HepG2 (cell line): Measurements from ENCODE around the gene CDC42EP1.

Experiments used
- AKAP8 ChIP-seq: sonication (generic); formaldehyde crosslinking; IDR thresholded peaks from 2 replicates; pipeline ENCODE4 v1.5.1; 2020; ENCODE audit warnings: mild to moderate bottlenecking, missing genetic modification reagents
- CBX2 ChIP-seq, 2 experiments: fragments of 200-600 bp in 1 of 2; sonication (generic); formaldehyde crosslinking in 1 of 2; IDR thresholded peaks; 2 replicates each; pipeline versions ENCODE4 v1.7.0 to v1.8.1; 2018 to 2022; ENCODE audit warnings: low read depth in 2 of 2, low read length in 1 of 2, mild to moderate bottlenecking in 1 of 2, missing genetic modification reagents in 1 of 2
- CREB1 ChIP-seq, 2 experiments: fragments of 450-650 bp in 1 of 2; IDR thresholded peaks; 2 replicates each; pipeline ENCODE4 v1.6.1; 2016 to 2017; ENCODE audit warnings: control low read depth in 1 of 2, mild to moderate bottlenecking in 1 of 2, missing compliant biosample characterization in 1 of 2, missing genetic modification characterization in 1 of 2
- EZH2 ChIP-seq: conservative IDR thresholded peaks from 2 replicates; pipeline ENCODE4 v1.6.1; 2012; ENCODE audit warnings: mild to moderate bottlenecking, low read depth, low read length, moderate library complexity
- MEIS2 ChIP-seq: sonication (generic); formaldehyde crosslinking; IDR thresholded peaks from 2 replicates; pipeline ENCODE4 v1.9.0; 2021; ENCODE audit warnings: mild to moderate bottlenecking, missing genetic modification reagents
- RAD21 ChIP-seq: fragments of 450-650 bp; formaldehyde crosslinking; IDR thresholded peaks from 2 replicates; pipeline ENCODE4 v1.5.0; 2020; ENCODE audit warnings: mild to moderate bottlenecking
- SMARCE1 ChIP-seq: fragments of 450-650 bp; IDR thresholded peaks from 2 replicates; pipeline ENCODE4 v1.6.1; 2017; ENCODE audit warnings: borderline replicate concordance
- ZNF589 ChIP-seq: sonication (generic); formaldehyde crosslinking; conservative IDR thresholded peaks from 2 replicates; pipeline ENCODE4 v1.8.0; 2022; ENCODE audit warnings: mild to moderate bottlenecking, moderate library complexity, missing genetic modification reagents
- TF ChIP-seq, protein P1 (sequence below), 2 experiments: IDR thresholded peaks; 2 replicates each; pipeline ENCODE4 v1.6.1; 2011 to 2012; ENCODE audit warnings: low read length in 2 of 2, borderline replicate concordance in 1 of 2, low read depth in 1 of 2, mild to moderate bottlenecking in 1 of 2, moderate library complexity in 1 of 2
- TF ChIP-seq, protein P2 (sequence below): sonication (generic); formaldehyde crosslinking; IDR thresholded peaks from 2 replicates; pipeline ENCODE4 v1.9.0; 2021; ENCODE audit warnings: missing genetic modification reagents, mild to moderate bottlenecking, borderline replicate concordance

DNA sequence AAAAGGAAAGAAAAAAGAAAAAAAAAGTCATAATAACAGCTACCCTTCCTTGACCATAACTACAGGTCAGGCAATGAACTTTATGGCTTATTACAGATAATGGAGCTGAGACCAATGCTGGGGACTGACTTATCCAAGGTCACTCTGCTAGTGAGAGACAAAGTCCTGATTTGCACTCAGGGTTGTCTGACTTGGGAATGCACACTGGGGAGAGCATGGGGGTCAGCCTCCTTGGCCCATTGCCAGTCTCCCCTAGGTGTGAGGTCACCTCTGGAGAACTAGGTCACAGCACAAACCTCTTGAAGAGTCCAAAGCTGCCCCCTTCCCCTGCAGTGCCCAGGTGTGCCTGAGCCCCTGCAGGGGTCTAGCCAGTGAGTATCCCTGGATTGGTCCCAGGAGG lies 5.3 kb upstream of the CDC42EP1 start:
- TF ChIP-seq AKAP8 (no peak), EZH2 (no peak), ZNF589 (CRISPR knock-in tag) (no peak), MEIS2 (CRISPR knock-in tag) (no peak), CBX2 (IDR thresholded peaks at IDR 0.05; ENCODE audit: low read depth, low read length) (no peak), CBX2 (CRISPR knock-in tag; IDR thresholded peaks at IDR 0.05; ENCODE audit: low read depth) (no peak), SMARCE1 (no peak), RAD21 (no peak), CREB1 (IDR thresholded peaks at IDR 0.05) (no peak), CREB1 (CRISPR knock-in tag; IDR thresholded peaks at IDR 0.05) (no peak)
- TF ChIP-seq, protein P1, sequence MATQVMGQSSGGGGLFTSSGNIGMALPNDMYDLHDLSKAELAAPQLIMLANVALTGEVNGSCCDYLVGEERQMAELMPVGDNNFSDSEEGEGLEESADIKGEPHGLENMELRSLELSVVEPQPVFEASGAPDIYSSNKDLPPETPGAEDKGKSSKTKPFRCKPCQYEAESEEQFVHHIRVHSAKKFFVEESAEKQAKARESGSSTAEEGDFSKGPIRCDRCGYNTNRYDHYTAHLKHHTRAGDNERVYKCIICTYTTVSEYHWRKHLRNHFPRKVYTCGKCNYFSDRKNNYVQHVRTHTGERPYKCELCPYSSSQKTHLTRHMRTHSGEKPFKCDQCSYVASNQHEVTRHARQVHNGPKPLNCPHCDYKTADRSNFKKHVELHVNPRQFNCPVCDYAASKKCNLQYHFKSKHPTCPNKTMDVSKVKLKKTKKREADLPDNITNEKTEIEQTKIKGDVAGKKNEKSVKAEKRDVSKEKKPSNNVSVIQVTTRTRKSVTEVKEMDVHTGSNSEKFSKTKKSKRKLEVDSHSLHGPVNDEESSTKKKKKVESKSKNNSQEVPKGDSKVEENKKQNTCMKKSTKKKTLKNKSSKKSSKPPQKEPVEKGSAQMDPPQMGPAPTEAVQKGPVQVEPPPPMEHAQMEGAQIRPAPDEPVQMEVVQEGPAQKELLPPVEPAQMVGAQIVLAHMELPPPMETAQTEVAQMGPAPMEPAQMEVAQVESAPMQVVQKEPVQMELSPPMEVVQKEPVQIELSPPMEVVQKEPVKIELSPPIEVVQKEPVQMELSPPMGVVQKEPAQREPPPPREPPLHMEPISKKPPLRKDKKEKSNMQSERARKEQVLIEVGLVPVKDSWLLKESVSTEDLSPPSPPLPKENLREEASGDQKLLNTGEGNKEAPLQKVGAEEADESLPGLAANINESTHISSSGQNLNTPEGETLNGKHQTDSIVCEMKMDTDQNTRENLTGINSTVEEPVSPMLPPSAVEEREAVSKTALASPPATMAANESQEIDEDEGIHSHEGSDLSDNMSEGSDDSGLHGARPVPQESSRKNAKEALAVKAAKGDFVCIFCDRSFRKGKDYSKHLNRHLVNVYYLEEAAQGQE (IDR thresholded peaks at IDR 0.05; ENCODE audit: borderline replicate concordance in 1 of 2, low read depth in 1 of 2, low read length in 2 of 2) = no peak
- TF ChIP-seq, protein P2, sequence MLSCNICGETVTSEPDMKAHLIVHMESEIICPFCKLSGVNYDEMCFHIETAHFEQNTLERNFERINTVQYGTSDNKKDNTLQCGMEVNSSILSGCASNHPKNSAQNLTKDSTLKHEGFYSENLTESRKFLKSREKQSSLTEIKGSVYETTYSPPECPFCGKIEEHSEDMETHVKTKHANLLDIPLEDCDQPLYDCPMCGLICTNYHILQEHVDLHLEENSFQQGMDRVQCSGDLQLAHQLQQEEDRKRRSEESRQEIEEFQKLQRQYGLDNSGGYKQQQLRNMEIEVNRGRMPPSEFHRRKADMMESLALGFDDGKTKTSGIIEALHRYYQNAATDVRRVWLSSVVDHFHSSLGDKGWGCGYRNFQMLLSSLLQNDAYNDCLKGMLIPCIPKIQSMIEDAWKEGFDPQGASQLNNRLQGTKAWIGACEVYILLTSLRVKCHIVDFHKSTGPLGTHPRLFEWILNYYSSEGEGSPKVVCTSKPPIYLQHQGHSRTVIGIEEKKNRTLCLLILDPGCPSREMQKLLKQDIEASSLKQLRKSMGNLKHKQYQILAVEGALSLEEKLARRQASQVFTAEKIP (CRISPR knock-in tag) = no peak
